ENCODE results near the gene GSG1L.

- TF ChIP-seq CTCF (IDR thresholded peaks at IDR 0.05), result peak in 4 of 6 experiments; percentile 18 to 39 (median 30)
- no peak for TF ChIP-seq POLR2A (IDR thresholded peaks at IDR 0.05)
These were observed 196.1 kb downstream of the GSG1L start for GRCh38 chr16:27867122-27868110.
